ENCODE data around the gene CHN1.

Gene CHN1

GRCh38 chr2:174997110-174997509 lies 8.1 kb downstream of the CHN1 start:
- Mint-ChIP-seq H3K36me3 (ENCODE audit: low read depth) (peaks cover 35% of the 10 kb centered on the region), H3K9me3 (no peaks in the 10 kb centered on the region), H3K4me3 (no peak overlapping the region), H3K4me1 (peaks cover 40% of the 10 kb centered on the region), H3K27ac (no peak overlapping the region), H3K27me3 (ENCODE audit: low read depth, poor library complexity) (no peaks in the 10 kb centered on the region)
- no peak for DNase-seq
- TF ChIP-seq CTCF (IDR thresholded peaks at IDR 0.05): no peak

- peaks cover 40% of the 10 kb centered on the region for H3K4me1 Mint-ChIP-seq
- peak overlapping the region; percentile 23 for H3K27ac Mint-ChIP-seq
Observed at GRCh38 chr2:174996622-174997021, 8.6 kb downstream of the CHN1 start.

GRCh38 chr2:174994381-174994780 lies 10.8 kb downstream of the CHN1 start:
- no peak overlapping the region for H3K4me3 Mint-ChIP-seq
- peaks cover 41% of the 10 kb centered on the region for H3K4me1 Mint-ChIP-seq
- no peaks in the 10 kb centered on the region for H3K27me3 Mint-ChIP-seq (ENCODE audit: low read depth, poor library complexity)
- TF ChIP-seq CTCF (IDR thresholded peaks at IDR 0.05): no peak
- no peak overlapping the region for H3K27ac Mint-ChIP-seq
- no peak for DNase-seq
- no peaks in the 10 kb centered on the region for H3K9me3 Mint-ChIP-seq
- peaks cover 46% of the 10 kb centered on the region for H3K36me3 Mint-ChIP-seq (ENCODE audit: low read depth)

More at GRCh38 chr2:174996622-174997021, 8.6 kb downstream of the CHN1 start:
- Mint-ChIP-seq H3K27me3 (ENCODE audit: low read depth, poor library complexity) (no peaks in the 10 kb centered on the region), H3K9me3 (no peaks in the 10 kb centered on the region), H3K36me3 (ENCODE audit: low read depth) (peaks cover 35% of the 10 kb centered on the region), H3K4me3 (no peak overlapping the region)
- no peak for DNase-seq
- no peak for TF ChIP-seq CTCF (IDR thresholded peaks at IDR 0.05)

GRCh38 chr2:174992886-174993285 lies 12.3 kb downstream of the CHN1 start:
- Mint-ChIP-seq H3K27ac (peak overlapping the region; percentile 34), H3K4me3 (no peak overlapping the region), H3K9me3 (peaks cover under 1% of the 10 kb centered on the region), H3K36me3 (ENCODE audit: low read depth) (peaks cover 47% of the 10 kb centered on the region), H3K4me1 (peaks cover 32% of the 10 kb centered on the region), H3K27me3 (ENCODE audit: low read depth, poor library complexity) (no peaks in the 10 kb centered on the region)
- DNase-seq: no peak
- no peak for TF ChIP-seq CTCF (IDR thresholded peaks at IDR 0.05)

GRCh38 chr2:174985614-174986013 lies 19.6 kb downstream of the CHN1 start:
- H3K4me3 Mint-ChIP-seq: no peak overlapping the region
- H3K4me1 Mint-ChIP-seq: peaks cover 16% of the 10 kb centered on the region
- no peak overlapping the region for H3K27ac Mint-ChIP-seq
- peaks cover 36% of the 10 kb centered on the region for H3K36me3 Mint-ChIP-seq (ENCODE audit: low read depth)
- TF ChIP-seq CTCF (IDR thresholded peaks at IDR 0.05): peak; percentile 40
- H3K9me3 Mint-ChIP-seq: peaks cover 15% of the 10 kb centered on the region
- no peaks in the 10 kb centered on the region for H3K27me3 Mint-ChIP-seq (ENCODE audit: low read depth, poor library complexity)
- no peak for DNase-seq

GRCh38 chr2:174984561-174984960 lies 20.6 kb downstream of the CHN1 start:
- peaks cover 15% of the 10 kb centered on the region for H3K9me3 Mint-ChIP-seq
- TF ChIP-seq CTCF (IDR thresholded peaks at IDR 0.05): no peak
- H3K4me1 Mint-ChIP-seq: peaks cover 7% of the 10 kb centered on the region
- H3K4me3 Mint-ChIP-seq: no peak overlapping the region
- no peak for DNase-seq
- no peaks in the 10 kb centered on the region for H3K27me3 Mint-ChIP-seq (ENCODE audit: low read depth, poor library complexity)
- peak overlapping the region; percentile 87 for H3K27ac Mint-ChIP-seq
- H3K36me3 Mint-ChIP-seq (ENCODE audit: low read depth): peaks cover 28% of the 10 kb centered on the region
